ENCODE results near the gene KCNA2.

The KCNA2 gene

GRCh38 chr1:110605901-110606656 is at the start of gene KCNA2:
Gene KCNA2, minus strand, starts transcription at chr1:110606358. Its CDS starts 1,576 bp downstream, at chr1:110604782.
- Histone ChIP-seq H3K27me3 (ENCODE audit: control insufficient read depth in 5 of 5, insufficient read depth in 4 of 5, low read length in 5 of 5) (peaks cover 18 to 49% (median 45%) of the 10 kb centered on the region in 5 donors), H3K36me3 (ENCODE audit: control insufficient read depth in 5 of 5, insufficient read depth in 5 of 5, low read length in 5 of 5) (no peaks in the 10 kb centered on the region), H3K4me1 (ENCODE audit: control insufficient read depth in 5 of 5, insufficient read depth in 5 of 5, low read length in 5 of 5) (peaks cover 3 to 50% (median 39%) of the 10 kb centered on the region in 5 donors), H3K9me3 (ENCODE audit: control insufficient read depth in 5 of 5, low read length in 5 of 5) (no peaks in the 10 kb centered on the region), H3K4me3 (ENCODE audit: low read depth in 1 of 5, low read length in 5 of 5) (peak within 1 kb of the TSS; percentile 42 to 85 (median 65)), H3K9ac (ENCODE audit: low read length in 5 of 5) (peak within 1 kb of the TSS in 3 of 5 donors; percentile 26 to 45 (median 36)), H3K27ac (ENCODE audit: low read depth, low read length) (no peak within 1 kb of the TSS)

- no peak overlapping the region for H3K4me3 ChIP-seq (ENCODE audit: low read depth in 1 of 5, low read length in 5 of 5)
- H3K36me3 ChIP-seq (ENCODE audit: control insufficient read depth in 5 of 5, insufficient read depth in 5 of 5, low read length in 5 of 5) = no peaks in the 10 kb centered on the region
- peaks cover 0 to 20% (median 17%) of the 10 kb centered on the region in 5 donors for H3K4me1 ChIP-seq (ENCODE audit: control insufficient read depth in 5 of 5, insufficient read depth in 5 of 5, low read length in 5 of 5)
- H3K27ac ChIP-seq (ENCODE audit: low read depth, low read length) = no peak overlapping the region
- no peaks in the 10 kb centered on the region for H3K27me3 ChIP-seq (ENCODE audit: control insufficient read depth in 5 of 5, insufficient read depth in 4 of 5, low read length in 5 of 5)
- H3K9ac ChIP-seq (ENCODE audit: low read length in 5 of 5) = no peak overlapping the region
- no peaks in the 10 kb centered on the region for H3K9me3 ChIP-seq (ENCODE audit: control insufficient read depth in 5 of 5, low read length in 5 of 5)
Observed at GRCh38 chr1:110650609-110651008, 44.5 kb upstream of the KCNA2 start.

GRCh38 chr1:110648417-110648816 is 42.3 kb upstream of the KCNA2 start:
- H3K9ac ChIP-seq (ENCODE audit: low read length in 5 of 5) = no peak overlapping the region
- H3K27ac ChIP-seq (ENCODE audit: low read depth, low read length) = no peak overlapping the region
- H3K4me3 ChIP-seq (ENCODE audit: low read depth in 1 of 5, low read length in 5 of 5) = no peak overlapping the region
- H3K27me3 ChIP-seq (ENCODE audit: control insufficient read depth in 5 of 5, insufficient read depth in 4 of 5, low read length in 5 of 5) = no peaks in the 10 kb centered on the region
- peaks cover 0 to 24% (median 20%) of the 10 kb centered on the region in 5 donors for H3K4me1 ChIP-seq (ENCODE audit: control insufficient read depth in 5 of 5, insufficient read depth in 5 of 5, low read length in 5 of 5)
- no peaks in the 10 kb centered on the region for H3K9me3 ChIP-seq (ENCODE audit: control insufficient read depth in 5 of 5, low read length in 5 of 5)
- H3K36me3 ChIP-seq (ENCODE audit: control insufficient read depth in 5 of 5, insufficient read depth in 5 of 5, low read length in 5 of 5) = no peaks in the 10 kb centered on the region

- no peaks in the 10 kb centered on the region for H3K36me3 ChIP-seq (ENCODE audit: control insufficient read depth in 5 of 5, insufficient read depth in 5 of 5, low read length in 5 of 5)
- peaks cover 0 to 24% (median 20%) of the 10 kb centered on the region in 5 donors for H3K4me1 ChIP-seq (ENCODE audit: control insufficient read depth in 5 of 5, insufficient read depth in 5 of 5, low read length in 5 of 5)
- H3K27ac ChIP-seq (ENCODE audit: low read depth, low read length) = no peak overlapping the region
- H3K9me3 ChIP-seq (ENCODE audit: control insufficient read depth in 5 of 5, low read length in 5 of 5) = no peaks in the 10 kb centered on the region
- H3K4me3 ChIP-seq (ENCODE audit: low read depth in 1 of 5, low read length in 5 of 5) = no peak overlapping the region
- H3K9ac ChIP-seq (ENCODE audit: low read length in 5 of 5) = no peak overlapping the region
- H3K27me3 ChIP-seq (ENCODE audit: control insufficient read depth in 5 of 5, insufficient read depth in 4 of 5, low read length in 5 of 5) = no peaks in the 10 kb centered on the region
Observed at GRCh38 chr1:110647254-110647891, 41.2 kb upstream of the KCNA2 start.

GRCh38 chr1:110645821-110646735 is 39.9 kb upstream of the KCNA2 start:
- no peak overlapping the region for H3K27ac ChIP-seq (ENCODE audit: low read depth, low read length)
- no peaks in the 10 kb centered on the region for H3K27me3 ChIP-seq (ENCODE audit: control insufficient read depth in 5 of 5, insufficient read depth in 4 of 5, low read length in 5 of 5)
- no peak overlapping the region for H3K9ac ChIP-seq (ENCODE audit: low read length in 5 of 5)
- H3K4me1 ChIP-seq (ENCODE audit: control insufficient read depth in 5 of 5, insufficient read depth in 5 of 5, low read length in 5 of 5) = peaks cover 0 to 24% (median 20%) of the 10 kb centered on the region in 5 donors
- H3K9me3 ChIP-seq (ENCODE audit: control insufficient read depth in 5 of 5, low read length in 5 of 5) = no peaks in the 10 kb centered on the region
- no peak overlapping the region for H3K4me3 ChIP-seq (ENCODE audit: low read depth in 1 of 5, low read length in 5 of 5)
- no peaks in the 10 kb centered on the region for H3K36me3 ChIP-seq (ENCODE audit: control insufficient read depth in 5 of 5, insufficient read depth in 5 of 5, low read length in 5 of 5)

- Histone ChIP-seq H3K36me3 (ENCODE audit: control insufficient read depth in 5 of 5, insufficient read depth in 5 of 5, low read length in 5 of 5) (no peaks in the 10 kb centered on the region), H3K27ac (ENCODE audit: low read depth, low read length) (no peak overlapping the region), H3K4me3 (ENCODE audit: low read depth in 1 of 5, low read length in 5 of 5) (no peak overlapping the region), H3K27me3 (ENCODE audit: control insufficient read depth in 5 of 5, insufficient read depth in 4 of 5, low read length in 5 of 5) (no peaks in the 10 kb centered on the region), H3K9ac (ENCODE audit: low read length in 5 of 5) (no peak overlapping the region), H3K4me1 (ENCODE audit: control insufficient read depth in 5 of 5, insufficient read depth in 5 of 5, low read length in 5 of 5) (peaks cover 0 to 24% (median 20%) of the 10 kb centered on the region in 5 donors), H3K9me3 (ENCODE audit: control insufficient read depth in 5 of 5, low read length in 5 of 5) (no peaks in the 10 kb centered on the region)
Observed at GRCh38 chr1:110645211-110645610, 39.1 kb upstream of the KCNA2 start.

- Histone ChIP-seq H3K9ac (ENCODE audit: low read length in 5 of 5) (no peak overlapping the region), H3K9me3 (ENCODE audit: control insufficient read depth in 5 of 5, low read length in 5 of 5) (no peaks in the 10 kb centered on the region), H3K27me3 (ENCODE audit: control insufficient read depth in 5 of 5, insufficient read depth in 4 of 5, low read length in 5 of 5) (no peaks in the 10 kb centered on the region), H3K4me1 (ENCODE audit: control insufficient read depth in 5 of 5, insufficient read depth in 5 of 5, low read length in 5 of 5) (peaks cover 0 to 24% (median 20%) of the 10 kb centered on the region in 5 donors), H3K27ac (ENCODE audit: low read depth, low read length) (no peak overlapping the region), H3K36me3 (ENCODE audit: control insufficient read depth in 5 of 5, insufficient read depth in 5 of 5, low read length in 5 of 5) (no peaks in the 10 kb centered on the region), H3K4me3 (ENCODE audit: low read depth in 1 of 5, low read length in 5 of 5) (no peak overlapping the region)
Observed at GRCh38 chr1:110643879-110644472, 37.8 kb upstream of the KCNA2 start.

- Histone ChIP-seq H3K9ac (ENCODE audit: low read length in 5 of 5) (no peak overlapping the region), H3K4me3 (ENCODE audit: low read depth in 1 of 5, low read length in 5 of 5) (no peak overlapping the region), H3K27ac (ENCODE audit: low read depth, low read length) (no peak overlapping the region), H3K27me3 (ENCODE audit: control insufficient read depth in 5 of 5, insufficient read depth in 4 of 5, low read length in 5 of 5) (peaks cover 0 to 4% (median 0%) of the 10 kb centered on the region in 5 donors), H3K4me1 (ENCODE audit: control insufficient read depth in 5 of 5, insufficient read depth in 5 of 5, low read length in 5 of 5) (peaks cover 0 to 15% (median 5%) of the 10 kb centered on the region in 5 donors), H3K9me3 (ENCODE audit: control insufficient read depth in 5 of 5, low read length in 5 of 5) (no peaks in the 10 kb centered on the region), H3K36me3 (ENCODE audit: control insufficient read depth in 5 of 5, insufficient read depth in 5 of 5, low read length in 5 of 5) (no peaks in the 10 kb centered on the region)
Observed at GRCh38 chr1:110639724-110640386, 33.7 kb upstream of the KCNA2 start.

- H3K27ac ChIP-seq (ENCODE audit: low read depth, low read length) = no peak overlapping the region
- peaks cover 0 to 4% (median 0%) of the 10 kb centered on the region in 5 donors for H3K27me3 ChIP-seq (ENCODE audit: control insufficient read depth in 5 of 5, insufficient read depth in 4 of 5, low read length in 5 of 5)
- H3K9me3 ChIP-seq (ENCODE audit: control insufficient read depth in 5 of 5, low read length in 5 of 5) = no peaks in the 10 kb centered on the region
- H3K4me1 ChIP-seq (ENCODE audit: control insufficient read depth in 5 of 5, insufficient read depth in 5 of 5, low read length in 5 of 5) = peaks cover 3 to 16% (median 12%) of the 10 kb centered on the region in 5 donors
- no peak overlapping the region for H3K4me3 ChIP-seq (ENCODE audit: low read depth in 1 of 5, low read length in 5 of 5)
- H3K9ac ChIP-seq (ENCODE audit: low read length in 5 of 5) = no peak overlapping the region
- no peaks in the 10 kb centered on the region for H3K36me3 ChIP-seq (ENCODE audit: control insufficient read depth in 5 of 5, insufficient read depth in 5 of 5, low read length in 5 of 5)
Observed at GRCh38 chr1:110638556-110638955, 32.4 kb upstream of the KCNA2 start.

All from subcutaneous abdominal adipose tissue (tissue), 5 donors.